K562 (cell line): ENCODE results near the gene AAK1. TPM values are rescaled to one million over a fixed set of nuclear protein-coding genes. Genes with fewer than 3 reads are reported as not detected.

Experiments
- ATAC-seq: fragments of 200-7000 bp; cut with Tn5 transposase; 3 replicates; pipeline ENCODE4 v1.9.1; 2020; ENCODE audit warnings: moderate library complexity
- BruUV-seq: library from RNA; stranded (reverse); fragments of 400-500 nt; replicated peaks from 2 replicates; lab custom pipeline; 2021; lab: Mats Ljungman, UMichigan
- CTCF ChIA-PET: fragments of 300-600 bp; formaldehyde crosslinking; extraction: SDS; loops from one replicate; lab custom pipeline; 2021; ENCODE audit warnings: low intra/inter-chr PET ratio; lab: Yijun Ruan, JAX
- POLR2A ChIA-PET: fragments of 300-600, 350-650 bp; sonication (Branson Sonifier 250); formaldehyde crosslinking; extraction: SDS; loops from one replicate; lab custom pipeline; 2021; ENCODE audit warnings: antibody characterized with exemption, inconsistent platforms; lab: Yijun Ruan, JAX
- DNase-seq, 4 experiments: peaks; one replicate each; pipeline versions ENCODE4 v3.0.0 to v3.0.0-alpha.2; 2011 to 2018; ENCODE audit warnings: low spot score in 3 of 4, mixed read lengths in 3 of 4; ENCODE audit errors: extremely low read depth in 1 of 4
- FAIRE-seq: peaks from 2 replicates; lab custom pipeline; 2011; peaks lifted over from hg19 to GRCh38; lab: Jason Lieb, UNC
- H2AFZ ChIP-seq: 2 replicates; pipeline ENCODE4 v1.6.0; 2011; ENCODE audit warnings: low read depth, low read length, control low read depth, inconsistent platforms
- H3K27ac ChIP-seq: fragments of 200-600 bp; 3 replicates; pipeline ENCODE4 v1.8.0; 2011; ENCODE audit warnings: low read depth, mild to moderate bottlenecking, control low read depth, inconsistent platforms, low read length, moderate library complexity, mixed read lengths; ENCODE audit errors: extremely low read depth
- H3K27me3 ChIP-seq, 2 experiments: fragments of 300-600 bp in 1 of 2; 2 replicates in 1 of 2; 3 replicates in 1 of 2; pipeline versions ENCODE4 v1.6.0 to v1.8.0; 2011; ENCODE audit warnings: inconsistent platforms in 2 of 2, low read length in 2 of 2, mild to moderate bottlenecking in 1 of 2, mixed read lengths in 1 of 2, moderate library complexity in 1 of 2; ENCODE audit not compliant: control insufficient read depth in 2 of 2, insufficient read depth in 2 of 2
- H3K36me3 ChIP-seq: fragments of 300-600 bp; 3 replicates; pipeline ENCODE4 v1.8.0; 2011; ENCODE audit warnings: mild to moderate bottlenecking, low read length, inconsistent platforms; ENCODE audit not compliant: control insufficient read depth, insufficient read depth
- H3K4me1 ChIP-seq, 2 experiments: fragments of 200-600 bp in 1 of 2; replicated peaks in 1 of 2; 2 replicates in 1 of 2; 3 replicates in 1 of 2; pipeline versions ENCODE4 v1.5.1 to v1.8.0; 2011; ENCODE audit warnings: inconsistent platforms in 2 of 2, low read length in 2 of 2, mild to moderate bottlenecking in 1 of 2, mixed read lengths in 1 of 2, moderate library complexity in 1 of 2; ENCODE audit not compliant: control insufficient read depth in 2 of 2, insufficient read depth in 2 of 2
- H3K4me2 ChIP-seq: 2 replicates; pipeline ENCODE4 v1.6.1; 2011; ENCODE audit warnings: low read length, control low read depth, inconsistent platforms, mixed read lengths; ENCODE audit not compliant: insufficient read depth
- H3K4me3 ChIP-seq: fragments of 200-600 bp; sonication (generic), shearing (Covaris generic); 2 replicates; pipeline ENCODE4 v1.5.1; 2016; ENCODE audit warnings: control low read depth, inconsistent platforms
- H3K79me2 ChIP-seq: fragments of 200-600 bp; 3 replicates; pipeline ENCODE4 v1.8.0; 2011; ENCODE audit warnings: low read length, inconsistent platforms; ENCODE audit not compliant: control insufficient read depth, insufficient read depth
- H3K9ac ChIP-seq, 2 experiments: 2 replicates each; pipeline versions ENCODE4 v1.6.0 to v1.6.1; 2011; ENCODE audit warnings: low read depth in 2 of 2, low read length in 2 of 2, control low read depth in 1 of 2, inconsistent platforms in 1 of 2, mild to moderate bottlenecking in 1 of 2, mixed read lengths in 1 of 2; ENCODE audit not compliant: insufficient read depth in 1 of 2
- H3K9me1 ChIP-seq: one replicate; pipeline ENCODE4 v1.6.0; 2011; ENCODE audit warnings: inconsistent platforms, mild to moderate bottlenecking, low read length, moderate library complexity; ENCODE audit not compliant: control insufficient read depth, insufficient read depth
- H3K9me3 ChIP-seq: replicated peaks from 2 replicates; pipeline ENCODE4 v1.5.1; 2011; ENCODE audit warnings: low read depth, low read length, inconsistent platforms; ENCODE audit not compliant: control insufficient read depth, insufficient read depth
- H4K20me1 ChIP-seq: replicated peaks from 2 replicates; pipeline ENCODE4 v1.6.1; 2011; ENCODE audit warnings: low read length, inconsistent platforms, mixed read lengths; ENCODE audit not compliant: control insufficient read depth, insufficient read depth
- C11orf30 ChIP-seq: fragments of 450-650 bp; IDR thresholded peaks from 2 replicates; pipeline ENCODE4 v1.6.1; 2016; ENCODE audit warnings: low read depth, mild to moderate bottlenecking
- GABPB1 ChIP-seq: sonication (generic); formaldehyde crosslinking; IDR thresholded peaks from 2 replicates; pipeline ENCODE4 v1.8.0; 2022; ENCODE audit warnings: mild to moderate bottlenecking, missing genetic modification reagents
- HCFC1 ChIP-seq: IDR thresholded peaks from 2 replicates; pipeline ENCODE4 v1.6.1; 2012; ENCODE audit warnings: low read depth, low read length, improper control_type of control experiment
- HMG20A ChIP-seq: fragments of 450-650 bp; formaldehyde crosslinking; conservative IDR thresholded peaks from 2 replicates; pipeline ENCODE4 v1.4.0; 2020; ENCODE audit warnings: mild to moderate bottlenecking, mixed read lengths
- MBD2 ChIP-seq: sonication (generic); IDR thresholded peaks from 2 replicates; pipeline ENCODE4 v1.6.1; 2016; ENCODE audit warnings: low read depth, borderline replicate concordance
- NR2F6 ChIP-seq: fragments of 450-650 bp; formaldehyde crosslinking; IDR thresholded peaks from 2 replicates; pipeline ENCODE4 v1.4.0; 2020; ENCODE audit warnings: mild to moderate bottlenecking
- RAD51 ChIP-seq: fragments of 450-650 bp; IDR thresholded peaks from 2 replicates; pipeline ENCODE4 v1.7.1; 2016; ENCODE audit warnings: low read depth, mild to moderate bottlenecking, borderline replicate concordance
- RBM14 ChIP-seq: fragments of 200-400 bp; formaldehyde crosslinking; IDR thresholded peaks from 2 replicates; pipeline ENCODE4 v1.6.1; 2018; ENCODE audit warnings: low read depth, mild to moderate bottlenecking, low read length, moderate library complexity, borderline replicate concordance; ENCODE audit not compliant: insufficient read depth
- TCF7L2 ChIP-seq: fragments of 150-350 bp; IDR thresholded peaks from 2 replicates; pipeline ENCODE4 v1.6.1; 2016; ENCODE audit warnings: low read depth, mild to moderate bottlenecking, low read length, moderate library complexity
- TGIF2 ChIP-seq: sonication (generic); formaldehyde crosslinking; IDR thresholded peaks from 2 replicates; pipeline ENCODE4 v1.8.1; 2022; ENCODE audit warnings: mild to moderate bottlenecking, missing genetic modification reagents, moderate library complexity
- ZFP36 ChIP-seq: fragments of 150-350 bp; IDR thresholded peaks from 2 replicates; pipeline ENCODE4 v1.6.1; 2018; ENCODE audit warnings: low read length, low read depth; ENCODE audit not compliant: partially characterized antibody
- ZKSCAN1 ChIP-seq: fragments of 150-350 bp; IDR thresholded peaks from 2 replicates; pipeline ENCODE4 v1.6.1; 2016; ENCODE audit warnings: low read depth, low read length
- WGBS: fragments of 100-300 bp; shearing (Covaris generic); methylation state at CpG from one replicate; pipeline ENCODE4 v1.1.6; 2016; ENCODE audit warnings: low coverage, mixed read lengths; ENCODE audit not compliant: insufficient coverage; ENCODE audit errors: missing lambda C conversion rate; 5-methylcytosine and 5-hydroxymethylcytosine counted together
- in situ Hi-C: fragments of 300-500 bp; cut with MboI; formaldehyde crosslinking; loops from 4 replicates; pipeline ENCODE4 v1.15.0; 2018; ENCODE audit warnings: inconsistent platforms, mixed read lengths
- intact Hi-C: fragments of 100-400 bp; cut with micrococcal nuclease; formaldehyde crosslinking; loops from 2 replicates; pipeline ENCODE4 v1.14.2; 2022
- polyA plus RNA-seq, 8 experiments: library from polyadenylated mRNA; depleted of rRNA in 4 of 8; stranded (reverse) in 5 of 8; unstranded in 3 of 8; fragments of >200 nt; fragmentation: Nextera tagmentation in 2 of 8; fragmentation: Illumina TruSeq in 1 of 8; extraction: Ambion mirVana in 2 of 8; extraction: Trizol in 1 of 8; gene quantifications; 2 replicates each; pipeline versions ENCODE4 v1.2.1 to v1.2.3, GENCODE V29; 2011 to 2014; ENCODE audit warnings: inconsistent platforms in 1 of 8, missing spikeins in 1 of 8
- total RNA-seq, 7 experiments: library from RNA; depleted of rRNA in 6 of 7; stranded (reverse); fragments of >200 nt in 6 of 7; fragmentation: Illumina TruSeq in 2 of 7; extraction: Trizol in 2 of 7; gene quantifications; 2 replicates each; pipeline versions ENCODE4 v1.2.1 to v1.2.3, GENCODE V29; 2011 to 2021; ENCODE audit warnings: low replicate concordance in 1 of 7
- TF ChIP-seq, protein P1 (sequence below): fragments of 250-450 bp; sonication (Bioruptor Pico); IDR thresholded peaks from 2 replicates; pipeline ENCODE4 v1.5.1; 2021; ENCODE audit warnings: mild to moderate bottlenecking
- TF ChIP-seq, protein P2 (sequence below): fragments of 450-650 bp; IDR thresholded peaks from 2 replicates; pipeline ENCODE4 v1.6.1; 2016; ENCODE audit warnings: missing biosample characterization, missing genetic modification characterization
- TF ChIP-seq, protein P3 (sequence below): IDR thresholded peaks from 3 replicates; pipeline ENCODE4 v1.6.1; 2011; ENCODE audit warnings: borderline replicate concordance, mild to moderate bottlenecking, moderate library complexity; ENCODE audit not compliant: insufficient read length; ENCODE audit errors: extremely low read depth
- TF ChIP-seq, protein P4 (sequence below), 2 experiments: fragments of 450-650 bp; IDR thresholded peaks; 2 replicates each; pipeline ENCODE4 v1.6.1; 2016

The AAK1 gene
- total and polyA plus RNA-seq, 9 of the 15 experiments (the other 6 are each of a cell fraction or from before 2014, with no cell fraction given), result 0.89 to 17.1 (median 6.0) TPM

DNA sequence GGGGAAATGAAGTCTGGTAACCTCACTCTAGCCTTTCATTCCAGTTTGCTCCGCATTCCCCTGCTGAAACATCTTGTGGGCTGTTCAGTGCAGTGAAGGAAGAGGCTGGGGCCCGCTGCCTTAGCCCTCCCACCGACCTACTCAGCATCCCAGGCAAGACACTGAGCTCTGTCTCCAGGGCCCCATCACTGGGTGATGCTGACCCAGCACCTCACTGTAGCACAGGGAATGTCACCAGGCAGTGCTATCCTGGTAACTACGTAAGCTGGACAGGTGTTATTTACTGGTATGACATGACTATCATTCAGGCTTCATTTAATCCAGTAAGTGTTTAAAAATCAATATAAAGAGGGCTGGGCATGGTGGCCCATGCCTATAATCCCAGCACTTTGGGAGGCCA is 105.3 kb downstream of the AAK1 start:
- POLR2A ChIA-PET, result interaction anchor here (1.1 kb wide), 1 partner anchor 28 kb away, joined by 3 read pairs; no protein-coding TSS in a partner anchor
- Histone ChIP-seq H2AFZ (no peak overlapping the region), H3K9me3 (no peaks in the 10 kb centered on the region), H3K4me1 (no peaks in the 10 kb centered on the region; a peak in 1 of 5 replicates), H3K36me3 (no peaks in the 10 kb centered on the region; the same call in 2 of the 3 replicates), H3K79me2 (no peaks in the 10 kb centered on the region), H3K9ac (no peak overlapping the region), H3K27ac (no peak overlapping the region), H3K4me3 (no peak overlapping the region), H3K4me2 (no peak overlapping the region), H3K27me3 (no peaks in the 10 kb centered on the region), H3K9me1 (no peaks in the 10 kb centered on the region), H4K20me1 (no peaks in the 10 kb centered on the region)
- in situ Hi-C loops (no loop called here), intact Hi-C loops (no loop called here)
- 89% methylated on average over 4 of the region's 4 CpGs for WGBS
- TF ChIP-seq ZKSCAN1 (no peak), HMG20A (no peak), TCF7L2 (no peak), RAD51 (no peak), ZFP36 (no peak), RBM14 (no peak), C11orf30 (no peak), HCFC1 (no peak), MBD2 (no peak), GABPB1 (CRISPR knock-in tag) (no peak), TGIF2 (CRISPR knock-in tag) (no peak), NR2F6 (CRISPR knock-in tag) (no peak)
- TF ChIP-seq, protein P1, sequence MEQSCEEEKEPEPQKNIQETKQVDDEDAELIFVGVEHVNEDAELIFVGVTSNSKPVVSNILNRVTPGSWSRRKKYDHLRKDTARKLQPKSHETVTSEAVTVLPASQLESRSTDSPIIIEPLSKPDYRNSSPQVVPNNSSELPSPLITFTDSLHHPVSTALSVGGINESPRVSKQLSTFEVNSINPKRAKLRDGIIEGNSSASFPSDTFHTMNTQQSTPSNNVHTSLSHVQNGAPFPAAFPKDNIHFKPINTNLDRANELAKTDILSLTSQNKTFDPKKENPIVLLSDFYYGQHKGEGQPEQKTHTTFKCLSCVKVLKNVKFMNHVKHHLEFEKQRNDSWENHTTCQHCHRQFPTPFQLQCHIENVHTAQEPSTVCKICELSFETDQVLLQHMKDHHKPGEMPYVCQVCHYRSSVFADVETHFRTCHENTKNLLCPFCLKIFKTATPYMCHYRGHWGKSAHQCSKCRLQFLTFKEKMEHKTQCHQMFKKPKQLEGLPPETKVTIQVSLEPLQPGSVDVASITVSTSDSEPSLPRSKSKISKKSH (CRISPR knock-in tag), result no peak
- TF ChIP-seq, protein P2, sequence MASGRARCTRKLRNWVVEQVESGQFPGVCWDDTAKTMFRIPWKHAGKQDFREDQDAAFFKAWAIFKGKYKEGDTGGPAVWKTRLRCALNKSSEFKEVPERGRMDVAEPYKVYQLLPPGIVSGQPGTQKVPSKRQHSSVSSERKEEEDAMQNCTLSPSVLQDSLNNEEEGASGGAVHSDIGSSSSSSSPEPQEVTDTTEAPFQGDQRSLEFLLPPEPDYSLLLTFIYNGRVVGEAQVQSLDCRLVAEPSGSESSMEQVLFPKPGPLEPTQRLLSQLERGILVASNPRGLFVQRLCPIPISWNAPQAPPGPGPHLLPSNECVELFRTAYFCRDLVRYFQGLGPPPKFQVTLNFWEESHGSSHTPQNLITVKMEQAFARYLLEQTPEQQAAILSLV, result no peak
- TF ChIP-seq, protein P3, sequence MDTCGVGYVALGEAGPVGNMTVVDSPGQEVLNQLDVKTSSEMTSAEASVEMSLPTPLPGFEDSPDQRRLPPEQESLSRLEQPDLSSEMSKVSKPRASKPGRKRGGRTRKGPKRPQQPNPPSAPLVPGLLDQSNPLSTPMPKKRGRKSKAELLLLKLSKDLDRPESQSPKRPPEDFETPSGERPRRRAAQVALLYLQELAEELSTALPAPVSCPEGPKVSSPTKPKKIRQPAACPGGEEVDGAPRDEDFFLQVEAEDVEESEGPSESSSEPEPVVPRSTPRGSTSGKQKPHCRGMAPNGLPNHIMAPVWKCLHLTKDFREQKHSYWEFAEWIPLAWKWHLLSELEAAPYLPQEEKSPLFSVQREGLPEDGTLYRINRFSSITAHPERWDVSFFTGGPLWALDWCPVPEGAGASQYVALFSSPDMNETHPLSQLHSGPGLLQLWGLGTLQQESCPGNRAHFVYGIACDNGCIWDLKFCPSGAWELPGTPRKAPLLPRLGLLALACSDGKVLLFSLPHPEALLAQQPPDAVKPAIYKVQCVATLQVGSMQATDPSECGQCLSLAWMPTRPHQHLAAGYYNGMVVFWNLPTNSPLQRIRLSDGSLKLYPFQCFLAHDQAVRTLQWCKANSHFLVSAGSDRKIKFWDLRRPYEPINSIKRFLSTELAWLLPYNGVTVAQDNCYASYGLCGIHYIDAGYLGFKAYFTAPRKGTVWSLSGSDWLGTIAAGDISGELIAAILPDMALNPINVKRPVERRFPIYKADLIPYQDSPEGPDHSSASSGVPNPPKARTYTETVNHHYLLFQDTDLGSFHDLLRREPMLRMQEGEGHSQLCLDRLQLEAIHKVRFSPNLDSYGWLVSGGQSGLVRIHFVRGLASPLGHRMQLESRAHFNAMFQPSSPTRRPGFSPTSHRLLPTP, result no peak
- TF ChIP-seq, protein P4, sequence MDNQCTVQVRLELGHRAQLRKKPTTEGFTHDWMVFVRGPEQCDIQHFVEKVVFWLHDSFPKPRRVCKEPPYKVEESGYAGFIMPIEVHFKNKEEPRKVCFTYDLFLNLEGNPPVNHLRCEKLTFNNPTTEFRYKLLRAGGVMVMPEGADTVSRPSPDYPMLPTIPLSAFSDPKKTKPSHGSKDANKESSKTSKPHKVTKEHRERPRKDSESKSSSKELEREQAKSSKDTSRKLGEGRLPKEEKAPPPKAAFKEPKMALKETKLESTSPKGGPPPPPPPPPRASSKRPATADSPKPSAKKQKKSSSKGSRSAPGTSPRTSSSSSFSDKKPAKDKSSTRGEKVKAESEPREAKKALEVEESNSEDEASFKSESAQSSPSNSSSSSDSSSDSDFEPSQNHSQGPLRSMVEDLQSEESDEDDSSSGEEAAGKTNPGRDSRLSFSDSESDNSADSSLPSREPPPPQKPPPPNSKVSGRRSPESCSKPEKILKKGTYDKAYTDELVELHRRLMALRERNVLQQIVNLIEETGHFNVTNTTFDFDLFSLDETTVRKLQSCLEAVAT (IDR thresholded peaks at IDR 0.05), result no peak
- FAIRE-seq (no peak), DNase-seq (no peak), ATAC-seq (no peak)
- CTCF ChIA-PET, result no interaction called here
- BruUV-seq, result no TSS peak
